GM21528 (cell line): Measurements from ENCODE around the gene COL23A1.
A peak's percentile ranks its signal among the peaks of the same experiment; 100 is the strongest.

ENCODE experiments used
- ATAC-seq: cut with Tn5 transposase; IDR thresholded peaks from one replicate; pipeline ENCODE4 v1.9.1; 2021; ENCODE audit warnings: mild to moderate bottlenecking, moderate library complexity; ENCODE audit not compliant: unreplicated experiment, low FRiP score

Gene COL23A1

DNA sequence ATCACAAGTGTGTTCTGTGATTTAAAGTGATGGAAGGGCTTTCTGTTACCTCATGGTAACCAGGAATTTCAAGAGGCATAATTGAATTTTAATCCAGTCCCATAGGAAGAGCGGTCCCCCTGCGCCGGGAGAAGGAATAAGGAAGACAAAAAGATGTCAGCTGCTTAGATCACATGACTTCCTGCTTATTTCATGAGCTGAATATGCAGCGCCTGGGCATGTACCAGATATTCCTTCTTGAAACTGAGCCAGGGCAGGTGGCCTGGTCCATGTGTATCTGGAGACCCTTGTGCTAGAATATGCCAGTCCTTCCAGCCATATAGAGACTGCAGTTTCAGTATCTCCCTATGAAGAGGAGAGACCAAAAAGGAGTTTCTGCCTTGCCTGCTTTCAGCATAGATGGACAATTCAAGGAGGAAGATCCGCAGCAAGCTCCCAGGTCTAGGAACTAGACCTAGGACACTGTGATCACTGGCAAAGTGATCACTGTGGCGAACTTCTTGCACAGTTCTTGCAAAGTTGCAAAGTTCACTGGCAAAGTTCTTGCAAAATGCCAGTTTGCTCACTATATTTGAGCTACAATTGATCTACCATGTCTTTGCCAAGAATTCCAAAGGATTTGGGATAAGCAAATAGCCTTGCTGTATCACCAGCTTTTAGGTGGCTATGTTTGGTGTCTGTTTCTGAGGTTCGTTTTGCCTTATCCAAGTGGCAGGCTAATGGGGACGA is 254.7 kb downstream of the COL23A1 start:
- ATAC-seq, result no peak

DNA sequence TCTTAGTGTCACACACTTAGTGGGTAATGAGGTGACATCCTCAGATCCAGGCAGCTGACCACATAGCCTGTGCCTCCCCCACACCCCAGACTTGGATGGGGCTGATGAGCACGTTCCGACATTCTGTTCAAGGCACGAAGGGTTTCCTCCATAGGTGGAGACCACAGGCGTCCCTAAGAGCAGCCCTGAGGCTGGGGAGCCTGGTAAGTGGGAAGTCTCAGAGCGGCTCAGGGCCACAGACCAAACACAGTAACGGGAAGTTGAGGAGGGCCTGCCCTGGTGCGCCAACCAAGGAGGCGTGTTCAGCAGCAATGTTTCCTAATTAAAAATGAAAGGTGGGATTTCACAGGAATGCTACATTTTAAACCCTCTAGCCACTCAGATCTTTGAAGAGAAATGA is 255.3 kb downstream of the COL23A1 start:
- no peak for ATAC-seq

DNA sequence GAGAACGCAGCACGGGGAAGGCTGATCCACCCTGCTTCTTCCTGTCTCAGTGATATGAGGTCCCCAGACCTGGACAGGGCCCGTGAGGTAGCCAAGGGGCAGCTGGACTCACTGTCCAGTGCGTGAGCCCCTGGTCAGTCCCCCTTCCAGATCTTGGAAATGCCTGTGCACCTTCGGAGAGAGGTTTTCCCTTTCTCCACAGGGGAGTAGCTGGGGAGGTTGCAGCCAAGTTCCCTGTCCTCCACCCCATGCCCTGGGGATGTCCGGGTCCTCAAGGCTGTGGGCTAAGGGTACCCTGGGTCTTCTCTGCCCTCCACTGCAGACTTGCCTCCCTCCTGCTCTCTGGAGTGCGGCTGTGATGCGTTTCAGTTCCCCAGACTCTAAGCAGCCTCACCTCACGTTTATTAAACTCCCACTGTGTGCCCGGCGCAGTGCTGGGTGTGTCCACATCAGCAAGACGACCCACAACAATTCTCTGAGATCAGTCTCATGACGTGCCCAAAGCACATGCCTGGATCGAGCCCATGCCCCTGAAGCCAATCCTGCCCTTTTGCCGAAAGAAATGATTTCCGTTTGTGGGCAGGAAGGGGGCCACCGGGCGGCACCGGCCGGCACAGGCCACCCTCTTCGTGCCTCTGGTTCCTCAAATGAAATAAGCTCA is 256.2 kb downstream of the COL23A1 start:
- ATAC-seq, result no peak

DNA sequence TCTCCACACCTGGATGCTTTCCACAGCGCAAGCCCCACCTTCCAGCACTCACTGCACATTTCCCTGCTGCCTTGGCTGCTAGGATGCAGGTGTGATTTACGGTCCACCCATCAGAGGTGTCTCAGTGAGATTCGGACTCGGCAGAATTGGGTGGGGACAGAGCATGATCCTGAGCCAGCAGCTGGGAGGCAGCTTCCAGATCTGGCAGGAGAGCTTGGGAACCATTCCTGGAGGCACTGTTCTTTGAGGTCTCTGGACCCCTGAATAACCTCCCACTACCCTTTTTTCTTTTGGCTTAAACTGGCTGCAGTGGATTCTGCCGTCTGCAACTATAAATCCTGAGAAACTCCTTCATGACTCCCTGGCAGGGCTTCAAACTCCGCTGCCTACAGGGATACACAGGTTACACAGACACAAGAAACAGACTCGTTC is 258.0 kb downstream of the COL23A1 start:
- ATAC-seq, result no peak

DNA sequence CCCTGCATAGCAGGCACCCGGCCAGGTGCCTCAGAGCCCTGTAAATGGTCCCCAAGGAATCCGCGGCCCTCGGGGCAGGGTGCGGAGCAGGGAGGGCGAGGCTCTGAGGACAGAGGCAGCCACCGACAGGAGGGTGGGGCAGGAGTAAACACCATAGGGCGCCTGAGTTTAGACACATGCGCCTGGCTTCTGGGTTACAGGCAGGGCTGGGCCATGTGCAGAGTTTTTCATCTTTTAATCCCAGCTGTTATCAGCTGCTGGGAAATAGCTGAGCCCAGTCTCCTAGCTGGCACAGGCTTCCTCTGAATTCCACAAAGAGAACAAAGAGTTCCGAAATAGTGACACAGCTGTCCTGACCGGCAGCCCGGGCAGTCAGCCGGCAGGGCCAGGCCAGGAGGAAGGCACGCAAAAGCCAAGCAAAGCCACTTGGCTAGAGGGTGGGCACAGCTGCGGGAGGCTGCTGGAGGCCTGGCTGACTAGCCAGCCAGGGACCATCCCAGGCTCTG is 258.6 kb downstream of the COL23A1 start:
- ATAC-seq, result no peak

DNA sequence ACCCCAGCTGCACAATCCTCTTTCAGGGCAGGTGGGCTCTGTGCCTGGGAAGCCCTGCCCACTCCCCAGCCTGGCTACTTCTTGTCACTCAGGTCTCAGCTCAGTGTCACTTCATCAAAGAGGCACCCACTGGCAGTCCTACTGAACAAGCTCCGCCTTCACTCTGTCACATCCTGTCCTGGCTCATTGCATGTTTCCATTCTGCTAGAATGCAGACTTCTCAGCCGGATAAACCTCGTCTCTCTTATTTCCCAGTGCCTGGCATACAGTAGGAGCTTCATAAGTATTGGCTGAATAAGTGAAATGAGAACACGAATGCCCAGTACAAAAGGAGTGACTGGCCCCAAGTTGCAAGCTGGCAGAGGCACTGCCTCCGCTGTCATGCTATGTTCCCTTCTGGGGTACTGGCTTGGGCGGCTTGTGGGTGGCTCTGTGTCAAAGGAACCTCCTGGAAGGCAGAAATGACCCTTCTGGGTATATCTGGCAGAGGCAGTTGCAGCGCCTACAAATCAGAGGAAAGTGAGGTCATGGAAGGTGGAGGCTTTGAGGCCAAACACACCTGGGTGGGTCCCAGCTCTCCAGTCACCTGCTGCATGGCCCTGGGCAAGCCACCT is 259.3 kb downstream of the COL23A1 start:
- ATAC-seq, result no peak

DNA sequence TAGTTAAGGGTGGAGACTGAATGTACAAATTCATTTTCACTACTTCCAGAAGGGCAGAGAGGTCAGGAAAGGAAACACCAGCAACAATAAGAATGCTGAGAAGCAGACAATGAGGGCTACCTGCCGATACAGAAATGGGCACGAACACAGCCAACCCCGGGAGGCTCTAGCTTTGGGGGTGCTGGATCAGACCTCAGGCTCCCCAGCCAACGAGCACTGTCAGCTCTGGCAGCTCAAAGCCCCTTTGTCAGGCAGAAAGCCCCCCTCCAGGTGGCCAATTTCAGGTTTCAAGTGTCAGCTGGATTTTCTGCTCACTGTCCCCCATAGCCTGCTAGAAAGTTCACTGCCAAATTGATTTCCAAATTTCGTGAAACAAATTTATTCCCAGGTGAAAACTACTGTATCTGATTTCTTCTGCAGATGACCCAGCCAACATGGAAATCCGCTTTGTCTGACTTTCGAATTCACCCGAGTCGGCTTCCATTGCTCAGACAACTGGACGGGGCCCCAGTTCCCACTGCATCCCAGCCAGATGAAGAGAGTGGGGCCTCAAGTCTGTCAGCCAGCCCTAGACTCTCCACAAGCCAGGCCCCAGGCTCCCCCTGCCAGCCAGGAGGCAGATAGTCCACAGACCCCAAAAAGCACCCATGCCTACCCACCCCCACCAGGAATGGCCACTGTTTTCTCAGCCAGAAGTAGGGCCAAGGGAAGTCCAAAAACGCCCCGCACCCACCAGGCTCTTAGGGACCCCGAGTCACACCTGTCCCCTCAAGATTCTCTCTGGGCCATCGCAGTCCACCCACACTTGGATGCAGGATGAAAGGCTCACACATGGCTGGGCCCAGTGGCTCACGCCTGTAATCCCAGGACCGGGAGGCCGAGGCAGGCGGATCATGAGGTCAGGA is 261.1 kb downstream of the COL23A1 start:
- ATAC-seq, result no peak

DNA sequence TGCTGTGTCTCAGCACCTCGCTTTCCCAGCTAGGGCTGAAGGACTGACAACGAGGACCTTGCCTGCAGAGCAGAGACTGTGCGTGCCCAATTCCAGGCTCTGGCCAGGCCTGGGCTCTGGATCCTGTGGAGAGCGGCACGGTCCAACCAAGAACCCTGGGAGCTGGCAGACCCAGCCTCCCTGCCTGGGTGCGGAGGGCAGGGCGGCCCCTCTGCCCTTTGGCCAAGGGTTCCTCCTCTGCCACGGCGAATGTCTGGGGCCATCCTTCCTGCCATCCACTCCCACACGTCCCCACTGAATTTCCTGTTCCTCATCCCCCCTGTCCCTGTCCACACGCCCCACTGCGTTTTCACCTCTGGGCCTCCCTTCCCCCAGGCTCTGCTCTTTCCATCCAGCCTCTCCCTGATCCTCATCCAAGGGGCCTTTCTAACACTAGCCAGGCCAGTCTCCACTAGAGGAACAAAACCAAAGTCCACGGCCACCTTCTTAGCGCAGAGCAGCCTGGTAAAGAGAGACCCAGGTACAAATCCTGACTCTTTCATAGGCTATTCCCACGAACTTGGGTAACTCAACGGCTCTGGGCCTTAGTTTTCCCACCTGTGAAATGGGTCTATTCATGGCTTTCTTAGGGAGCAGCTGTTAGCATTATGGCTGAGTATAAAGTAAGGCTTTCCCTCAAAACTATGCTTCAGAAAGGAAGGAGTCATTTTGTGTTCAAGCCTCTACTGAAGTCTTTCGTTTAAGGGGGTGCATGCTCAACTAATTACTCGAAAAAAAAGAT is 262.1 kb downstream of the COL23A1 start:
- no peak for ATAC-seq

DNA sequence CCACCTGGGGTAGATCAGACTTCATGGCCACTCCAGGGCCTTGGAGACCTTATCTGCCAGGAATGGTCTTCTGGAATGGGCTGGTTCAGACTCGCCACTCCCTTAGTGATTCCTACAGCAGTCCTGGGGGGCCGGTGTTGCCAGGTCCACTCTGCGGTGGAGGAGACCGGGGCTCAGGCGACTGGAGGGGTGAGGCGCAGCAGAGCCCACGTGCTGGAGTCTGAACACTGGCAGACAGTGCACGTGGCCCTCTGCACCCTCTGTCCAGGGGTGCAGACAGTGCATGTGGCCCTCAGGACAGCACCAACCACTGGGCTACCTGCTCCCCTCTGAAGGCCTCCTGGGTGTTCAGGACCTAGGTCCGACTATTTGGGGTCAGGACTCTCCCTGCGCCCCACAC is 262.7 kb downstream of the COL23A1 start:
- no peak for ATAC-seq

DNA sequence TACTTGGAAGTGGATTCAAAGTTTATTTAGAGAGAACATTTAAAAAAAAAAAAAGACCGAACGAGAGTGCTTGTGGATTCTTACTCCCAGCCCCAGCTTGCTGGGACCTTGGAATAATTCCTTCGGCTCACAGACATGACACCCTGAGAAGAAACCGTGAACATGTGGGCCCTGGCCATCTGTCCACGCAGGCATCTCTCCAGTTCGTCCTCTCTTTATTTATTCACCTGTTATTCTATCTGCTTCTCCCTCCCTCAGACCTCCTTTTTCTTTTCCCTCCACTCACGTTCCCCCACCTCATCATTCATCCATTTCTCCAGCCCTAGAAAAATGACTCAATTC is 263.8 kb downstream of the COL23A1 start:
- no peak for ATAC-seq

DNA sequence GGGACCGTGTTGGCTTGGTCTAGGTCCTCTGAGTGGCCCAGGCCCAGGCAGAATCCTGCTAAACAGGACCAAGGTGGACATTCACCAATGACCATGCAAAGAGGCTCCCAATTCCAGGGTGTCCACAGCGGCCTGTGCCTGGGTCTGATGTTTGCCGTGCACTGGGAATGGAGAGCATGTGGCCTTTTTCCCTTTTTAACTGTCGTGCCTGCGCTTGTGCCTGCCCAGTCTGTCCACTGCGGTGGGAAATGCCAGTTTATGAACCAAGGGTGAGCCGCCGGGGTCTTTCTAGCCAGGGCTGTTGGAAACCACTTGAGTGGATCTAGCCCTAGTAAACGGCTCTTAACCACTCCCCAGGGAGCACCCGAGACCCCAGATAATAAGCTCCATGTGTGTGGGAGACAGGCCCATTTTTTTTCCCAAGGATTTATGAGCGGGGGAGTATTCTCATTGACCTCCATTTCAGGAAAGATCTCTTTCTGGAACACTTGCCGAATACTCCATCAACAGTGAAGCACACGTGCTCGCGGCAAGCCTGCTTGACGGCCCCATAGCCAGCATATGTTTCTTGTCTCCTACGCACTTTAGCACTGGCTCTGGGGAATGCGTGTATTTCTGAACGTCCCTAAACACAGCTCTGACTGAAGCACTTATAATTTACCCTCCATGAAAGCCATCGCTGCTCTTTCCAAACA is 264.4 kb downstream of the COL23A1 start:
- no peak for ATAC-seq

DNA sequence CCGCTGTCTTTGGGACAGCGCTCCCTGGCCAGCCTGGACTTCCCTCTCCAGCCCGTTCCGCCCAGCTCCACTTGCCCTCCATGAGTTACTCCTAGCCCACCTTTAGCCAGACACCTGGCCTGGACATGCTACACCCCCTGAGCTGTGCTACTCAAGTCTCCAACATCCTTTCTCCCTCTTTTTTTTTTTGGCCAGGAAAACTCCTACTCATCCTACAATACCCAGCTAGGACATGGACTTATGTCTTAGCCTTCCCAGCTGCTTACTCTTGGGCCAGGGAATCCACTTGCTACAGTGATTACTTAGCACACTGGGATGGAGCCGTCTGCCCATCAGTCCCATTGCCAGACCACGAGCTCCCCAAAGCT is 264.9 kb downstream of the COL23A1 start:
- no peak for ATAC-seq

DNA sequence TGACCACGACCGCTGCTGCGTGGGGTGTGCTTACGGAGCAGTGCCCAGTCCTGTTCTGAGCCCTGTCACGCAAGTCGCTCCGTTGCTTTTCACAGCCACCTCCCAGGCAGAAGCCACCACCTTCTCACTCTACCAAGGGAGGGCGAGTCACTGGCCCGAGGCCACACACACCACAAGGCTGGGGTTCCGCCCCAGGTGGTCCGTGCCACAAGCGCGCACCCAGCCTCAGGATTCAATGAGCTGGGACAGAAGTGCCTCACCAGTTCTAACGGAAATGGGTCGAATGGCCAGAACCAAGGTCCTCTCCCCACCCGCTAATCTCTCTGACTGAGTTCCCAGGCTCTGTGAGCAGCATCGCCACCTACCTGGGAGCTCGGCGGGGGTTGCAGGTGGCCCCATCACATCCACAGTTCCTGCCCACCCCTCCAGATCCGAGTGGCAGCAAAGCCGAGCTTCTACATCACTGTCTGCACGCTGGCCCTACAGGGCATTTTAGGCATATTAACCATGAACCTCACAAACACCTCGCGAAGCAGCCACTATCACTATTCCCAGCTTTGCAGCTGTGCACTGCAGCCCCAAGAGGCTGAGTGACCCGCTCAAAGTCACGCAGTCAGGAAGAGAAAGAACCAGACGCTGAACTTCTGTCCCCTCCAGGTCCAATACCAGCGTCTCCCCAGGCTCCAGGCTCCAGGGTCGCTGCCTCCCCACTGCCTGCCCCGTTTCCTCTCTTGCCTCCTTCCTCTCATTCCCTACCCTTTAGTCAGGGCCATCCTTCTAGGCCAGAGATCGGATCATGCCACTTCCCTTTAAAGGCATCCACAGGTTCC is 265.5 kb downstream of the COL23A1 start:
- ATAC-seq, result peak; percentile 70

DNA sequence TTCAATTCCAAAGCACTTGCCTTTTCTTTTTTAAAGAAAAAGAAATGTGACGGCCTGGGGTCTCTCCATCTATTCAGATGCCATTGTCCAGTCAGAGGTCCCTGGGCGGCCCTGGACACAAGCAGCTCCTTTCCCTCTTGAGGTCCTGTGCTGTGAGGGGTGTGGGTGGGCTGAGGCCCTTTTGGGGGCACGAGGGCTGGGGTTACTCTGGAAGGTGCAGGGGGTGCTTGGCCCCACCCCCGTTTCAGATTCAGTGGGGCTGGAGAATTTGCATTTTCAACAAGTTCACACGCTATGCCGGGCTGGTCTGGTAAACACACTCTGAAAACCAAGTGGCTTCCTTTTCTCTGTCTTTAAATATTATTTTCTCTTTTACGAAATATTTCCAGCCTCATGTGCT is 266.2 kb downstream of the COL23A1 start:
- ATAC-seq, result peak; percentile 65

DNA sequence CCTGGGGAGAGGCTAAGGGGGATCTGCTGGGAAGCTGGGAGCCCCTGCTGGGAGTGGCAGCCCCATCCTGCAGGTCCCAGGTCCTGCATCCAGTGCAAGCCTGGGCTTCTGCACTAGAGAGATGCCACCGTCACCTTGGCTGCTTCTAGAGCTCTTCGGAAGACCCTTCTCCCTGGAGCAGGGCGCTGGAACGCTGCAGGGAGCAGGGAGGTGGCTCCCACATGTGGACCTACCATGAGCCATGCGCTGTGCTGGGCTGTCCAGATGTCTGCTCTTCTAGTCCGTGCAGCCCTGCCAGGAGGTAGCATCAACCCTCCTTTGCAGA is 266.7 kb downstream of the COL23A1 start:
- ATAC-seq, result no peak

DNA sequence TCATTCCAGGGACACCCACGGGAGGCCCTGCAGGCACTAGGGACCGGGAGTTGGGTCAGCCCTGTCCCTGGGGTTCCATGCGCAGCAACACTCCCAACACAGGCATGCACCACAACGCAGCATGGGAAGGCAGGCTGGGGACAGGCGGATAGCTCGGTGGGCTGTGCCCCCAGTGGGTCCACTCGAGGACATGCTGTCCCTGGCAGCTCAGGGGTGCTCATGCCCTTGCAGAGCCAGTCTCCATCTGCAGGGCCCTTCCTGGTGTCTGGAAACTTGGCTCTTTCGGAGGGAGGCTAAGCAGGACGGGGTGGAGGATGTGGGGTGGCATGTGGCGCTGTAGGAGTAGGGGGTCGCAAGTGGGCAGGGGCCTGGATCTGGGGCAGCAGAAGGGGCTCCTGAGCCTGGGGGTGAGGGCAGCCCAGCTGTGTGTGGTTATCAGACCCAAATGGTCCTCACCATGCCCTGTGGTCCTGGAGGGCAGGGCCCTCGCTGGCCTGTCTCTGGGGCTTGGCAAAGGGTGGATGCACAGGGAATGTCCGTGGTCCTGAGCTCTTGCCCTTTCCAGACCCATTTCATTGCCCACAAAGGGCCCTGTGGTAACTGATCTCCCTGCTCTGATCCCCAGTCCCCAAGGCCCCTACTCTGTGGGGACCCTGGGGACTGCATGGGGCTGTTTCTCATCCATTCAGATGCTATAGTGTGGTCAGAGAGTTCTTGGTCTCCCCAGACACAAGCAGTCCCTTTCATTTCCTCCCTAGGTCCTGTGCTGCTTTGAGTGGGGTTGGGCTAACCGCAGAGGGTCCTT is 267.3 kb downstream of the COL23A1 start:
- ATAC-seq, result peak; percentile 39

DNA sequence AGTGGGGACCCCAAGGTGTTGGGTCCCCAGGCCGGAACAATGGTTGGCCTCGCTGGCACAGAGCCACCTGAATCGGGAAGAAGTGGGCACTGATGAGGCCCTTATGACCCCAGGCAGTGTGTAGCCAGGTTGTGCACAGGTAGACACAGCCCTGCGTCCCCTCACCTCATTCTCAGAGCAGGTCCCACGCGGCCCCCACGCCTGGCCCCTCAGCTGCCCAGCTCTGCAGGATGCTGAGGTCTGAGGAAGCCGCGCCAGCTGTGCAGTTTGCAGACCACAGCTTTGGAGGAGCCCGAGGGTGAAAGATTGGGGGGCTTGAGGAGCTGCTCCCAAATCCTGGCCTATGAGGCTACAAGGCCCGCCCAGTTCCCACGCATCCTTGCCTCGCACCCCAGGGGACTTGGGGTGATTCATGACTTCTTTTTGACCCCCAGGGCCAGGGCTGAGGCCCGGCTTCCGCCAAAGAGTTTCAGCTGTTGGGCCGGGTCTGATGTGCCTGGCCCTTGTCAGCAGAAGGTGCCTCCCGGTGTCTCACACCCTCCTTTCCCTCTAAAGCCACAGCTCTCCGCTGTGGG is 269.8 kb downstream of the COL23A1 start:
- no peak for ATAC-seq
